Inferior parietal cortex (tissue), 1 donor: ENCODE data around the gene CELF1.
"Not testable (repeated sequence)": the region's sequence is repeated elsewhere in the genome, so short reads cannot be mapped to it uniquely, and the experiment has no call there.

Experiments used
- DNase-seq: peaks from one replicate; pipeline ENCODE4 v3.0.0-alpha.2; 2016; ENCODE audit errors: extremely low spot score

CELF1 gene

GRCh38 chr11:47538741-47539565 is 14.0 kb downstream of the CELF1 start:
- no peak for DNase-seq

GRCh38 chr11:47536915-47537314 is 16.0 kb downstream of the CELF1 start:
- DNase-seq: no peak

GRCh38 chr11:47534704-47535251 is 18.2 kb downstream of the CELF1 start:
- no peak for DNase-seq

- no peak for DNase-seq
Observed at GRCh38 chr11:47533690-47534151, 19.2 kb downstream of the CELF1 start.

GRCh38 chr11:47532597-47533213 is 20.2 kb downstream of the CELF1 start:
- no peak for DNase-seq

GRCh38 chr11:47531666-47532065 is 21.3 kb downstream of the CELF1 start:
- no peak for DNase-seq

GRCh38 chr11:47530721-47531120 is 22.2 kb downstream of the CELF1 start:
- not testable (repeated sequence) for DNase-seq

- no peak for DNase-seq
Observed at GRCh38 chr11:47529951-47530350, 23.0 kb downstream of the CELF1 start.

- DNase-seq: no peak
Observed at GRCh38 chr11:47527186-47527585, 25.7 kb downstream of the CELF1 start.

- DNase-seq: not testable (repeated sequence)
Observed at GRCh38 chr11:47526032-47526431, 26.9 kb downstream of the CELF1 start.

GRCh38 chr11:47524291-47524874 is 28.5 kb downstream of the CELF1 start:
- peak; percentile 60 for DNase-seq

GRCh38 chr11:47523490-47524225 is 29.3 kb downstream of the CELF1 start:
- no peak for DNase-seq

GRCh38 chr11:47518212-47518964 is 34.5 kb downstream of the CELF1 start:
- no peak for DNase-seq

- DNase-seq: no peak
Observed at GRCh38 chr11:47516984-47517853, 35.7 kb downstream of the CELF1 start.

GRCh38 chr11:47516155-47516554 is 36.8 kb downstream of the CELF1 start:
- no peak for DNase-seq

GRCh38 chr11:47514825-47515647 is 37.9 kb downstream of the CELF1 start:
- DNase-seq: peak; percentile 64

- no peak for DNase-seq
Observed at GRCh38 chr11:47512701-47513100, 40.2 kb downstream of the CELF1 start.

GRCh38 chr11:47511917-47512316 is 41.0 kb downstream of the CELF1 start:
- no peak for DNase-seq

GRCh38 chr11:47510209-47510608 is 42.7 kb downstream of the CELF1 start:
- no peak for DNase-seq
